IPS DF 4.7 (cell line): ENCODE results near the gene SIRT3.
"Not testable (repeated sequence)": the region's sequence is repeated elsewhere in the genome, so short reads cannot be mapped to it uniquely, and the experiment has no call there.

ENCODE experiments used
- DNase-seq: peaks from one replicate; pipeline ENCODE4 v3.0.0-alpha.2; 2013; ENCODE audit warnings: low spot score; ENCODE audit errors: extremely low read depth

Gene SIRT3

GRCh38 chr11:270451-271318 lies 34.5 kb upstream of the SIRT3 start:
- DNase-seq: no peak

GRCh38 chr11:269146-269890 lies 33.2 kb upstream of the SIRT3 start:
- DNase-seq: no peak

GRCh38 chr11:268716-269145 lies 32.6 kb upstream of the SIRT3 start:
- DNase-seq: not testable (repeated sequence)

GRCh38 chr11:267491-267994 lies 31.4 kb upstream of the SIRT3 start:
- no peak for DNase-seq

- no peak for DNase-seq
Observed at GRCh38 chr11:266676-267439, 30.7 kb upstream of the SIRT3 start.

GRCh38 chr11:261624-262023 lies 25.5 kb upstream of the SIRT3 start:
- DNase-seq: no peak

- no peak for DNase-seq
Observed at GRCh38 chr11:259413-259812, 23.3 kb upstream of the SIRT3 start.

GRCh38 chr11:257766-258493 lies 21.8 kb upstream of the SIRT3 start:
- no peak for DNase-seq

GRCh38 chr11:256952-257737 lies 21.0 kb upstream of the SIRT3 start:
- DNase-seq: no peak

GRCh38 chr11:255816-256215 lies 19.7 kb upstream of the SIRT3 start:
- no peak for DNase-seq

- no peak for DNase-seq
Observed at GRCh38 chr11:255176-255575, 19.0 kb upstream of the SIRT3 start.

- no peak for DNase-seq
Observed at GRCh38 chr11:253886-254270, 17.7 kb upstream of the SIRT3 start.

GRCh38 chr11:253160-253885 lies 17.2 kb upstream of the SIRT3 start:
- DNase-seq: no peak

GRCh38 chr11:252666-253065 lies 16.5 kb upstream of the SIRT3 start:
- DNase-seq: no peak

- no peak for DNase-seq
Observed at GRCh38 chr11:251550-251949, 15.4 kb upstream of the SIRT3 start.

GRCh38 chr11:250740-251299 lies 14.7 kb upstream of the SIRT3 start:
- no peak for DNase-seq

GRCh38 chr11:250274-250673 lies 14.1 kb upstream of the SIRT3 start:
- no peak for DNase-seq

- no peak for DNase-seq
Observed at GRCh38 chr11:249062-249461, 12.9 kb upstream of the SIRT3 start.

- no peak for DNase-seq
Observed at GRCh38 chr11:244376-244775, 8.2 kb upstream of the SIRT3 start.
